ENCODE results near the gene GLI3.

The GLI3 gene

GRCh38 chr7:42099470-42100155 is 137.4 kb downstream of the GLI3 start:
- DNase-seq = no peak

DNA sequence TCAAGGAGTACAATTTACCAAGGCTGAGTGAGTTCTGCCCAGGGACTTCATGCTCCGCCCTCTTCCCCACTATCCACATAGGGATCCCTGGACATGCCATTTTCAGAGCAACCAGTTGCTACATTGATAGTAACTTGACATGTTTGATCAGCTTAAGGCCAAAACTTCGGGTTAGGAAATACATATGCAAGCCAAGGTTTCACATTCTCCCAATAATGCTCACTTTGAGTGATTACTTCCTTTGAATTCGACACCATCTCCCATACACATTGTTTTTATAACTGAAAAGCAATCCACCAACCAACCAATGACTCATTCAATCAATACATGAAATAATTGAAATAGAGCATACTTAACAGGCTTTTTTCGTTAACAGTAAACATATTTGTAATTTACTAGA is 137.9 kb downstream of the GLI3 start:
- DNase-seq = no peak

- DNase-seq = no peak
These were observed 139.3 kb downstream of the GLI3 start for GRCh38 chr7:42097752-42098151.

DNA sequence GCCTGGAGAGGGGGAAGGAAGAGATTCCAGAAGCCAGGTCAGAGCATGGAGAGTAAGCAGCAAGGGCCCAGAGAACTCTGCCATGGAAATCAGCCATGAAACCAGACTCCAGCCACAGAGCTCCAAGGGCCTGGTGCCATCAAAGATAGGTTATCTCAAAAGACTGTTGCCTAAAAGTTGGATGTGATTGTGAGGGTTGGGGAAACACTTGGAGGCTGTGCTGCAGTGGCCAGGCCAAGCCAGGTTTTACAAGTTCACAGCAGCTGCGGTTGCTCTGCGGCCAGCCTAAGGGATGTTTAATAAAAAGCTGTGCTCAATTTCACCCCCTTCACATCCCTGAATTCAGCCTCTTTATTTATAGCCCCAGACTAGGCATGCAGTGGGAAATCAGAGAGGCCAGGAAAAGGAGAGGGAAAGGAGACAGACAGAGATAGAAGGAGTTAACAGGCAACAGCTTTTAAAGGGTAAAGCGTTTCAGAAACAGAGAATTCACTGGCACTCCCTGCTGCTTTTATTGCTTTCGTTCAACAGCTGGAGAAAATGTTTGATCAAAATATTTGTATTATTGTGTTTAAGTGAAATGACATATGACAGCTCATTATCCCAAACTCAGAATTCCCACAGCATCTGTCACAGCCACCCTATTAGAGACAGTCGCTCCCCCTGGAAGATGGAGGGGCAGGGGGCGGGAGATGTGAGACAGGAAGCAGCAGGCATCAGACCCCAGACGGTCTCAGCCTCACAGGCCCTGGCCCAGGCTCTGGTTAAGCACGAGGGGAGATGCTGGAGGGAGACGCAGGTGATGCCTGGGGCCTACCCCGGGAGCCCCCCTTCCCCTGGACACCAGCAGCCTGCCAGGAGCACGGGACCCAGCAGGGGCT is 140.1 kb downstream of the GLI3 start:
- DNase-seq = no peak

DNA sequence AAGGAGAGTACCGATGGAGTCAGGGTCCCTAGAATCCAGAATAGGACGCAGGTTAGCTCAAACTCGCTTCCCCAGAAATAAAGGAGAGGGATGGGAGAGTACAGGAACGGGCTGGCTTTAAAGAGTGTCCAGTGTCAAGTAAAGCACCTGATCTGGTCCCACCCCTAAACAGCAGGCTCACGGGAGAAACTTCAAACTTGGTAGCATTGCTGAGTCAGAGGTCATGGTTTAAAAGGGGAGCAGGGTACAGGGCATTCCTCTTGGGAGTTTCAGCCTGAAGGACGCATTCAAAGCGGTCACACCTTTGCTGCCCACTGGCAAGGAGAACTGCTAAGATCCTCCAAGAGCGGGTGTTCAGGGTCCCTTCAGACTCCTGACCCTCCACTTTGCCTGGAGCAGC is 140.7 kb downstream of the GLI3 start:
- DNase-seq = no peak

- DNase-seq = no peak
These were observed 141.2 kb downstream of the GLI3 start for GRCh38 chr7:42095791-42096190.

DNA sequence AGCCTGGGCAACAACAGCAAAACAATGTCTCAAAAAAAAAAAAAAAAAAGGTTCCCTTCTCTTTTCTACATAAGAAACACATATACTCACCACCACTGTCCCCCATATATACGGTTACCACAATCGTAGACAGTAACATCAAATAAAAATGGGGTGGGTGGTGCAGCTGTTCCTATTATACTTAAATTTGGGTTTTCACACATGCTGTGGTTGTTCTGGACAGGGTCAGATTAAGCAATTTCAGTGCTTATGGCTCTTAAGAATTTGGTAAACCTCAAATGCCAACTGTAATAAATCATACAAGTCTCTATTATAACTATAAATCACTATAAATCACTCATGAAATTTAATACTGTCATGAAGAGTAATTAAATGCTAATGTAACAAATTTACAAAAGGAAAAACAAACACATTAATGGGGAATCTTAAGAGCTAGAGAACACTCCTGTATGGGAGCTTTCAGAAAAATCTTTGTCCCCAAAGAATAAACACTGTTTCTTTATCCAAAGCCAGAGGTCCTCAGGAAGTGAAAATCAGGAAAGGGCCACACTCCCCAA is 143.6 kb downstream of the GLI3 start:
- no peak for DNase-seq

DNA sequence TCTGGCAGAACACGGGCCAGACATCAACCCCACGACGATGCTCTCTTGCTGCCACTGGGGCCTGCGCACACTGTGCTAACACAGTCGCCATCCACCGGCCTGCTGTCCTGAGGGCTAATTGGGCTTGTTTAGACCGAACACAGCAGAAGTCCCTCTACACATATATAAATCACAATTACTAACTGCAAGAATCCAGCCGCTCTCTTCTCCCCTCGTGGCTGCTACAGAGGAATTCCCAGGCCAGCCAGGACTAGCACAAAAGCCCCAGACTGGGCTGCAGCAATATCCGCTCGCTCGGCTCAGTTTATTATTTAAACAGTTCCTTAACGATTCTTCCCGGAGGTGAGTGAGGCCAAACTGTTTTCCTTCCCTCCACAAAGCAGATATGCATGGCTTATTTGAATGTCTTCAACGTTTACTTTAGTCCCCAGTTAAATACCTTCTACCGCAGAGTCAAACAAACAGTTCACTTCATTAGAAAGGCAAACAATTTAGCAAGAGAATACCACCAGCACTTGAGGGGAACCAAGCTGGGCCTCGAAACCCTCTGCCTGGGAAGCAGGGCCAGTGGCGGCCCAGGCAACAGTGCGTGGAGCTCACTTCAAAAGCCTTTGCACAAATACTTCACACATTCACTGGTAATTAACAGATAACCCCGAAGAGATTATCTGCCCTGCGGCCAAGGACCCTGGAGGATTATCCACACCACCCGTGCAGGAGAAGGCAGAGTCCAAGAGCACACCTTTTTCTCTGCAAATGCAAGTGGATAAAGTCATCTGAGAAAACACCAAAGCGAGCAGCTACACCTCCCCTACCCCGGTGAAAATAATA is 145.3 kb downstream of the GLI3 start:
- DNase-seq = no peak

GRCh38 chr7:42090806-42091205 is 146.2 kb downstream of the GLI3 start:
- DNase-seq = no peak

- no peak for DNase-seq
These were observed 147.0 kb downstream of the GLI3 start for GRCh38 chr7:42090056-42090455.

DNA sequence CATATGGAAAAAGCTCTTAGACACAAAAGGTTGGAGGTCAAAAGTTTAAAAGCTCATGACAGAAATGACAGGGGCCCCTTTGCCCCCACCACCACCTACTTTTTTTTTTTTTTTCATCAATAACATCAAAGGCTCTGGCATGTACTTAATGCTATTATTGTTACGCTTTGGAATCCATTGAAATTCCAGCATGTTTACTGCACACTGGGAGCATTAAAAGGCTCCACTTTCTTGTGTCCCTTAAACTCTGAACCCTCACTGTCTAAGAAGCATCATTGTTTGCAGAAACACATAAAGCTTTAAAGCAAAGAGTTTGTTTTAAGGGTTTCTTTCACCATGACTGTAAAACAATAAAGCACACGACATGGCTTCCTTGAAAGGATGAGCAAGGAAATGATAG is 149.4 kb downstream of the GLI3 start:
- no peak for DNase-seq

GRCh38 chr7:42085531-42085930 is 151.5 kb downstream of the GLI3 start:
- no peak for DNase-seq

DNA sequence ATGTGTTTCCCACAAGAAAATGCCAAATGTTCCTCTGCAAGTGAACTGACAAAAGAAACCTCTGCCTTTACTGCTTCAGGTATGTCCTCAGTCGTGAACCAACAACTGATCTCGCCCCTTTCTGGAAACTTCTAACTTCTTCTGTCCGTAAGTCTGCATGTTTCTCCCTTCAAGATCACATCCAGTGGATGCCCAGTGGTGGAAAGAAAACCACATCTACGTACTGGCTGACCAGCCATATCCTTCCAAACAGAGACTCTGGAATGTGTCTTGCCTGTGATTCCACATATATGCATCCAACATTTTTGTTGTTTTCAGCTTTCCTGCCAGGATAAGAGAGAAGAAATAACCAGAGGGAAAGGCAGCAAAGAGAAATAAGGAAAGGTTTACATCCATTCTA is 152.7 kb downstream of the GLI3 start:
- no peak for DNase-seq

GRCh38 chr7:42083284-42083683 is 153.7 kb downstream of the GLI3 start:
- no peak for DNase-seq

GRCh38 chr7:42082144-42082543 is 154.9 kb downstream of the GLI3 start:
- no peak for DNase-seq

DNA sequence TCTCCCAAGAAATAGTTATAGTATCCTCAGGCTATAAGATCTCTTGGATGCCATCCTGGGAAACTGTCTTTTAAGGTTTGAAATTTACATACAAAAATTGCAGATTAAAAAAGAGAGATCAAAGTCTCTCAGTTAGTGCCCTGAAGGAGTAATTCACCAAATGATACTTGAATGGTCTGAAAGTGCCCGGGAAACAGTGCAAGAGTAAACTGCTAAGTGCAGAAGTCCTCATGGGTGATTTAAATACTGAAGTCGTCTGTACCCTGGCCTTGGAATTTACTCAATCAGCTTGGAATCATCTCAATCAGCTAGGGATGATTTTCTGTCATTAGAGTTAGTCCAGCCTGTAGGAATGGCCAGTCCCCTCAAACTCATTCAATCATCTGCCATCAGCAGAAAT is 155.3 kb downstream of the GLI3 start:
- DNase-seq = no peak

- no peak for DNase-seq
These were observed 156.0 kb downstream of the GLI3 start for GRCh38 chr7:42080841-42081586.

DNA sequence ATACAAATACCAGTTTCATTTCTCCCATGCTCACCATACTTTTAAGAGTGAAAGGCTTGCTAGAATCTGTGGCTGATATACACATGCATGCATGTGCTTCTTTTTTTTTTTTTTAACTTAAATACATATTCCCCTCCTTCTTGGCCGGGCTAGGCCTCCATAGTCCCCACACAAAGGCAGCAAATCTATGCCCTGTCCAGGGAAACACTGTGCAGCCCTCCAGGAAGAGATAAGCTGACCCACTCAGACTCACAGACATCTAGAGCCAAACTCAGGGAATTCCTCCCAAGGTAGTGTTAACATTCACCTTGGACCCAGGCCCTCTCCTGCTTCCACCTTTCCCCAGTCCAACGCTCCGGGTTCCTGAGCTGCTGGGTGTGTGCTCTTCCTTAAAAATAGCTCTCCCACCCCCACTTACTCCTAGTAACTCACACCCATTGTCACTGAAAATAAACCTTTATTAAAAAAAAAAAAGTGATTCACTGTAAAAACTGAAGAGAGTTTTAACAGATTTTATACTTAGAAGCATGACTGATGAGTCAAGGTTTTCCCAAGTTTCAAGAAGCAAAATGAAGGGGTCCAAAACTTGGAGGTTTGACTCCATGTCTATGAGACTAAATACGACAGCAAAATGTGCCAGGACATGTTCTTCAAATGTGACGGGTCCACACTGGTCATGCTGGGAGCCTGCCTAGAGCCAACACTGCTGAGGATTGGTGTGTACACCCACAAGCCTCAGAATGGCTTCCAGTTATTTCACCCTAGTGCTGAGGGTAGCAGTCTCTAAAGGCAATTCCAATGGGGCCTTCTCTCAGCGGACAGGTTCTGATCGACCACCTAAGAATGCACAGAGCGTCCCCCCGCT is 159.5 kb downstream of the GLI3 start:
- DNase-seq = no peak

- no peak for DNase-seq
These were observed 160.1 kb downstream of the GLI3 start for GRCh38 chr7:42076870-42077269.

- DNase-seq = no peak
These were observed 161.6 kb downstream of the GLI3 start for GRCh38 chr7:42075418-42075817.

- DNase-seq = no peak
These were observed 162.9 kb downstream of the GLI3 start for GRCh38 chr7:42074076-42074475.

Measured in stimulated activated CD8-positive, alpha-beta memory T cell treated with anti-CD3 and anti-CD28 coated beads, Interleukin-4, amount 100 ng/mL, for 48 hours (primary cell).